Smooth muscle cell (in vitro differentiated cells): Measurements from ENCODE around the gene SATB1. TPM values are rescaled to one million over a fixed set of nuclear protein-coding genes. Genes with fewer than 3 reads are reported as not detected.

Experiments used
- DNase-seq: peaks from one replicate; lab custom pipeline; 2025; ENCODE audit not compliant: unreplicated experiment; lab: John Stamatoyannopoulos, UW
- H2AFZ ChIP-seq: fragments of 200-600 bp; sonication (generic); 2 replicates; pipeline ENCODE4 v1.6.0; 2016; ENCODE audit warnings: antibody characterized with exemption, low read depth, mild to moderate bottlenecking
- H3F3A ChIP-seq: fragments of 200-600 bp; sonication (generic); 2 replicates; pipeline ENCODE4 v1.6.0; 2017; ENCODE audit warnings: antibody characterized with exemption, low read depth
- H3K27ac ChIP-seq: fragments of 200-600 bp; sonication (generic); 2 replicates; pipeline ENCODE4 v1.5.1; 2016; ENCODE audit warnings: low read depth, mild to moderate bottlenecking
- H3K27me3 ChIP-seq: fragments of 200-600 bp; sonication (generic); 2 replicates; pipeline ENCODE4 v1.6.1; 2016; ENCODE audit warnings: low read depth, mild to moderate bottlenecking
- H3K36me3 ChIP-seq: fragments of 200-600 bp; sonication (generic); 2 replicates; pipeline ENCODE4 v1.5.1; 2016; ENCODE audit warnings: low read depth
- H3K4me1 ChIP-seq: fragments of 200-600 bp; sonication (generic); 2 replicates; pipeline ENCODE4 v1.5.1; 2016; ENCODE audit warnings: low read depth
- H3K4me2 ChIP-seq: fragments of 200-600 bp; sonication (generic); 2 replicates; pipeline ENCODE4 v1.6.0; 2016; ENCODE audit warnings: mild to moderate bottlenecking
- H3K4me3 ChIP-seq: fragments of 200-600 bp; sonication (generic); 2 replicates; pipeline ENCODE4 v1.5.1; 2016; ENCODE audit warnings: mild to moderate bottlenecking
- H3K79me2 ChIP-seq: fragments of 200-600 bp; sonication (generic); 2 replicates; pipeline ENCODE4 v1.6.0; 2016; ENCODE audit warnings: low read depth, mild to moderate bottlenecking
- H3K9ac ChIP-seq: fragments of 200-600 bp; sonication (generic); 2 replicates; pipeline ENCODE4 v1.6.0; 2016; ENCODE audit warnings: low read depth
- H3K9me3 ChIP-seq: fragments of 200-600 bp; sonication (generic); replicated peaks from 2 replicates; pipeline ENCODE4 v1.5.1; 2016; ENCODE audit warnings: low read depth
- H4K20me1 ChIP-seq: fragments of 200-600 bp; sonication (generic); 2 replicates; pipeline ENCODE4 v1.6.0; 2016; ENCODE audit warnings: low read depth
- CTCF ChIP-seq: fragments of 200-600 bp; sonication (generic); IDR thresholded peaks from 2 replicates; pipeline ENCODE4 v1.5.1; 2017; ENCODE audit warnings: borderline replicate concordance, mild to moderate bottlenecking, antibody characterized with exemption; ENCODE audit not compliant: insufficient read depth, poor library complexity, severe bottlenecking
- WGBS: methylation state at CpG from one replicate; pipeline ENCODE4 v1.1.7; 2016; ENCODE audit warnings: low lambda C conversion rate; 5-methylcytosine and 5-hydroxymethylcytosine counted together
- polyA plus RNA-seq: library from polyadenylated mRNA; unstranded; fragments of >200 nt; fragmentation: Nextera tagmentation; extraction: Ambion mirVana; gene quantifications from 2 replicates; pipeline ENCODE4 v1.2.1, GENCODE V29; 2016
- total RNA-seq: library from RNA; depleted of rRNA; stranded (reverse); fragments of >200 nt; gene quantifications from 2 replicates; pipeline ENCODE4 v1.2.3, GENCODE V29; 2014

Gene SATB1
- total and polyA plus RNA-seq, 2 experiments from 2014 or later = 4.1 to 9.3 TPM

- no peak overlapping the region for H3K4me2 ChIP-seq
- H3K9ac ChIP-seq = no peak overlapping the region
- H3K9me3 ChIP-seq = no peaks in the 10 kb centered on the region
- no peak overlapping the region for H2AFZ ChIP-seq
- H3K27me3 ChIP-seq = no peaks in the 10 kb centered on the region
- H3K27ac ChIP-seq = no peak overlapping the region
- 65% methylated on average over 5 of the region's 5 CpGs for WGBS
- no peak overlapping the region for H3K4me3 ChIP-seq
- H3F3A ChIP-seq = no peaks in the 10 kb centered on the region
- DNase-seq = no peak
- H3K36me3 ChIP-seq = no peaks in the 10 kb centered on the region
- H4K20me1 ChIP-seq = no peaks in the 10 kb centered on the region
- H3K4me1 ChIP-seq = peaks cover 15% of the 10 kb centered on the region
- no peak for TF ChIP-seq CTCF
- no peaks in the 10 kb centered on the region for H3K79me2 ChIP-seq
Observed at GRCh38 chr3:18354701-18355100, 70.4 kb downstream of the SATB1 start.

- Histone ChIP-seq H3K79me2 (no peaks in the 10 kb centered on the region), H3K4me1 (peaks cover 15% of the 10 kb centered on the region), H2AFZ (no peak overlapping the region), H3K4me2 (no peak overlapping the region), H3F3A (no peaks in the 10 kb centered on the region), H3K27me3 (no peaks in the 10 kb centered on the region), H3K36me3 (no peaks in the 10 kb centered on the region), H4K20me1 (no peaks in the 10 kb centered on the region), H3K27ac (no peak overlapping the region), H3K9me3 (no peaks in the 10 kb centered on the region), H3K9ac (no peak overlapping the region), H3K4me3 (no peak overlapping the region)
- 96% methylated on average over 12 of the region's 12 CpGs for WGBS
- TF ChIP-seq CTCF = no peak
- no peak for DNase-seq
Observed at GRCh38 chr3:18351823-18352744, 73.1 kb downstream of the SATB1 start.

- DNase-seq = no peak
- Histone ChIP-seq H3K36me3 (no peaks in the 10 kb centered on the region), H3K4me3 (no peak overlapping the region), H3K79me2 (no peaks in the 10 kb centered on the region), H3K27ac (no peak overlapping the region), H3K27me3 (no peaks in the 10 kb centered on the region), H3F3A (no peaks in the 10 kb centered on the region), H4K20me1 (no peaks in the 10 kb centered on the region), H3K4me1 (peaks cover 14% of the 10 kb centered on the region), H2AFZ (no peak overlapping the region), H3K4me2 (no peak overlapping the region), H3K9ac (no peak overlapping the region), H3K9me3 (no peaks in the 10 kb centered on the region)
- 94% methylated on average over 5 of the region's 5 CpGs for WGBS
- no peak for TF ChIP-seq CTCF
Observed at GRCh38 chr3:18351069-18351628, 74.0 kb downstream of the SATB1 start.
